Gastroesophageal sphincter (tissue), 3 donors: ENCODE measurements around the gene IL22RA2.

ENCODE experiments used
- CTCF ChIP-seq, 4 experiments: fragments of 200-600 bp in 2 of 4; fragments of 450-650 bp in 2 of 4; sonication (generic) in 1 of 4; IDR thresholded peaks; one replicate each; pipeline ENCODE4 v1.5.1; 2017 to 2019; ENCODE audit warnings: antibody characterized with exemption in 4 of 4, mild to moderate bottlenecking in 2 of 4, moderate library complexity in 2 of 4
- EP300 ChIP-seq: sonication (generic); formaldehyde crosslinking; IDR thresholded peaks from one replicate; pipeline ENCODE4 v1.6.1; 2017; ENCODE audit warnings: antibody characterized with exemption, mild to moderate bottlenecking
- POLR2AphosphoS5 ChIP-seq: sonication (generic); formaldehyde crosslinking; IDR thresholded peaks from one replicate; pipeline ENCODE4 v1.6.1; 2017; ENCODE audit warnings: antibody characterized with exemption

- TF ChIP-seq EP300 (no peak), CTCF (IDR thresholded peaks at IDR 0.05) (no peak), POLR2AphosphoS5 (no peak)
These were observed 24.4 kb downstream of the IL22RA2 start for GRCh38 chr6:137149035-137149393.
